Stimulated activated CD4-positive, alpha-beta T cell treated with anti-CD3 and anti-CD28 coated beads, Interleukin-1b, Interleukin-23, amount 100 ng/mL, for 4 hours (primary cell): ENCODE results near the gene TNNI3K.
A peak's percentile ranks its signal among the peaks of the same experiment; 100 is the strongest.

Experiments
- DNase-seq, 2 donors: peaks; one replicate each; pipeline ENCODE4 v3.0.0-alpha.2; 2020; ENCODE audit warnings: low read depth in 2 of 2

Gene TNNI3K

DNA sequence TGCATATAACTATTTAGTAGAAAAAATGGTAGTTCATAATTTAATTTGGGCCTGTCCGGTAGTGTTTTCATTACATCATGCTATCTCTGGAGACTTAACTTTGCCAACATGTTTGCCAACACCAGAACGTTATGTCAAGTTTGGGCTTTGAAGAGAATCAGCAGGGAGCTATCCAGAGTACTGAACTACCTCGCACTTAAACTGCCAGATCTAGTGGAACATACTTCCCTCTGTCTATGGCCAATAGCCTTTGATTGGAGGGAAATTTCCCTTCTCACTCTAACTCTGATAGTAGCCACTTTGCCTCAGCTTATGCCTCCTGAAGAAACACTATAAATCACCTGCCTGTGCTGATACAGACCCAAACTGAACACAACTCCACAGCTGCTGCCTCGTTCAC, 267.2 kb downstream of the TNNI3K start:
- DNase-seq: no peak

DNA sequence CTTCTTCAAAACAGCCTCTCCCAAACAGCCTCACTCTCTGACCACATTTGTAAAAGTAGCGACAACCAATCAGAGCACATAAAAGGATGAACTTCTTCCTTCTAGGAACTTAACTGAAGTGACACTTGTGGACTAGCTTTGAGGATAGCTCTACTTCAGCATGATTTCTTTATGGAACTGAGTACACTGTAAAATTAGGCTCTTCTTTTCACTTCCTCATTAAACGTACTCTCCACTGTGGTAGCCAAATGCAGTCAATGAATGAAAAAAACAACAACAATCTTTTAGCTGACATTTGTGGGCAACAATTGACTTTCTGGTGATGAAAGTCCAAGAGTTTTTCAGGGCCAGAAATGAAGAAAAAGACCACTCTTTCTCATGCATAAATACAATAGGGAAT, 267.7 kb downstream of the TNNI3K start:
- DNase-seq: no peak

DNA sequence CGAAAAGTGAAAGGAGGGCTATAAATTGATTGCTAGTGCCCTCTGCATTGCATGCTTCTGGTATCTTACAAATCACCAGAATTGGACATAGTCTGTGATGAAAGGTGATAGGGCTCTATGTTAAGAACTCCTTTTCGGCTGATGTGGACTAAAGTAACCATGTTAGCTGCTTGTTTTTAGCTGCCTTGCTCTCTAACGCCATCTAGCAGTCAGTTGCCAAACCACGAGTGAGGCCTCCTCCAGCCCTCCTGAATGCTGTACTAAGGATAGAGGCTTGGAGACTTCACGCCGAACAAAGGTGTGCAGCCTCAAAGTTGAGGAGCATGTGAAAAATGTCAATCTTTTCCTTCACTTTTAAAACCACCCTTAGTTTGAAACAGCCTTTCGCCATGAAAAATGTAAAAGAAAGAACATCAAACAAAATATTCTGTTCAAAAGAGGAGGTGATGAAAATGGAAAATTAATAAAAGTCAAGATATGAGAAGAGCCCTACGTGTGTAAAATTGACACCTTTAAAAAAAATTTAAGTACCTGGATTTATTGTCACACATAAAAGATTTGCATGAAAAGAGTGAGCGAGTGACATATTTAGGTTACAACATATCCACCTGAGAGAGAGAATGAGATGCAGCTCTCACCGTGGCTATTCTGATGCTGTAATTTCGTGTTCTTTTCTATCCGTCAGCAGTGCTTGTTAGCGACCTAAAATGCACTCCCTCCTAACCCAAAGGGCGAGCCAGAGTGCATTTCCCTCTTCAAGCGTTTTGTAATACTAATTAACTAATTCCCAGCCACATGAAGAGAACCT, 269.1 kb downstream of the TNNI3K start:
- DNase-seq: peak in 1 of 2 donors; percentile 0

DNA sequence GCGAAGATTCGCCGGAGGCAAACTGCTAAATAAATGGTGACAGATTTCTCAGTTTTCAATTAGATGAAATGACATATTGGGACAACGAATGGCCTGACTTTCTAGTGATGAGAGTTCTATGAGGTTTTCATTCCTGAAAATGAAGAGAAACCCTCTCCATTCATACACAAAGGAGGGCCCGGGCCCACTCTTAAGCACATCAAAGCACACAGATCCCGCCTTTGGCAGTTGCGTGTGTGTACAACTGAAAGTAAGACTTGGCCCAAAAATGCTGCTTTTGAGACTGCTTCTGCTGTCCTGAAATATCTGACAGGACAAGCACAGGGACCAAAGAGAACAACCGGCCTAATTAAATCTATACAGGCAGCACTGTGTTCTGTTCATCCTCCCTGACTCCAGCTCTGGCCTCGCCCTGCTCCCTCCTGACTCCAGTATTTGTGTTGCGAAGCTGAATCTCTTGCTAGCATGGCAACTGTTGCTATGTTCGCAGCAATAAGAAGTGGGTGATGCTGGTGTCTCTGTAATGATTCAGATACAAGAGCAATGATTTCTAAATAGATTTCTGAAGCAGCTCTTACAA, 269.8 kb downstream of the TNNI3K start:
- no peak for DNase-seq

DNA sequence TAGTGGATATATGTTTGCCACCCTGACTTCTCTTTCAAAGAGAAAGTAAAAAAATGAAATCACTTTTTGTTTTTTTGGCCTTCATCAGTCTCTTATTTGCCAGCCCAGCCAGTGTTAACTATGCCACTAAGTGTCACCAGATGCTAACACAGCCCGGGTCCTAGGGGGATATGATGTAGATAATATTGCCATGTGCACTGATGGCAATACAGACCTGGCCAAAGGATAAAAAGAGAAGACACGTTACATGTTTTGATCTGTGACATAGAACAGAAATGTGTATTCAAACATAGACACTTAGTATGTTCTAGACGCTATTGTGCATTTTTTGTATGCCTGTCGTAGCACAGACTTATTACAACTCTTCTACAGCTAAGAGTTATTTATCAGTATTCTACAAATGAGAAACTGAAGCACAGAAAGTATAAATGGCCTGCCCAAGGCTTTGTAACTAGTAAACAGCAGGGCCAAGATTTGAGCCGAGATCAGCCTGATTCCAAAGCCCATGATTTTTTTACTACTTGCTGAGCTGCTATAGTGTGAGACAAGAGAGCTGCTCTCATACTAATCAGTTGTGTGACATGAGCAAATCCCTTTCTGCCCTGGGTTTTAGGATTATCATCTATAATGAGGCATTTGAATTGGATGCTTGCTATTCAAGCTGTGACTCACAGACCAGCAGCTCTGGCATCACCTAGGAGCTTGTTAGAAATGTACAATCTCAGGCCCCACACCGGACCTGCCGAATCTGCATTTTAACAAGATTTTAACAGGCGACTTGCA, 270.9 kb downstream of the TNNI3K start:
- DNase-seq: no peak

DNA sequence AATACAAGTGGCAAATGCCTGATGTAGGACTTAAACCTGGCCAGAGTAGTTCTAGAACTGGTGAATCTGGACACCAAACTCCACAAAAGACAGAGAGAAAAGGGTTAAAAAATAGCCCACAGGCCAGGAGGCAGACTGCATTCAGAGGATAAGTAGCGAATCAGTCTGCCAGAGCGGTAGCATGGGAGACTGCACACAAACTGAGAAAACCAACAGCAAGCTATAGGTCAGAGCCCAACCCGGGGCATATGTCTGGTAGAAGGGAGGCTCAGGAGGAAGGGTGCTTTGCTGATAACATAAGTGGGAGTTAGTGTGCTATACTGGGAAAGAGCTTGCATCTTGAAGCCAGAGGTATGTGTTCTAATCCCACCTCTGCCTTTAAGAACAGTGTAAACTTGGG, 273.3 kb downstream of the TNNI3K start:
- no peak for DNase-seq

DNA sequence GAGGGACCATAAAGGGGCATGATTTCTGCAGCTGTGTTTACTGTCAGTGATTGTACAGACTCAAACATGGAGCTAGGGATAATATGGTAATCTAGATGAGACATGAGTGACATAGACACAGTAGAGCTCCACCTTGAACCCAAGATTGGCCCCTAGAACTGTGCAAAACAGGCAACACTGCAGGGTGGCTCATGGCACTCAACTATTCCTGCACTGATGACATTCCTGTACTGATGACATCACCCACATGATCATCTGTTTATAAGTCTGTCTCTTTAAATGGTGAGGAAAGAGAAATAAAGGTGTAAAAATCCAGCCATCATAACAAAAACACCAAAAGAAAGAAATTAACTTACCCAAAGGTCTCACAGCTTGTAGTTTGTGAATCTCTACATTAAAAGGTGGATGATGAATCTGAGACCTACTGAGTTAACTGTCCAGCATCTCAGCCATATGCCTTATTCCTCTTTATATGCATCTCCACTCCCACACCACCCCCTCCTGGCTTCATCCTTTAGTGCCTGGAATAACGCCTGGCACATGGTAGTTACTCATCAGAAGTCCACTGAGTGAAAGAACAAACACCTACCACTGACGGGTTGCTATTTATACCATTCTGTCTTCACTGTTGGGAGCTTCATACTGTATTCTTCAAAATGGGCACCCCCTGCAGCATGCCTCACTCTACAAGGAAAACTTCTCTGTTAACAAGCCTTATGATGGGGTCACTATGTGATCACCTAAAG, 277.2 kb downstream of the TNNI3K start, which contains the start of gene LRRC53:
Gene LRRC53, minus strand, starts transcription at position 442 of the 746 bp plus-strand sequence. CDS start 29,262 bp downstream, outside the sequence.
- no peak for DNase-seq

DNA sequence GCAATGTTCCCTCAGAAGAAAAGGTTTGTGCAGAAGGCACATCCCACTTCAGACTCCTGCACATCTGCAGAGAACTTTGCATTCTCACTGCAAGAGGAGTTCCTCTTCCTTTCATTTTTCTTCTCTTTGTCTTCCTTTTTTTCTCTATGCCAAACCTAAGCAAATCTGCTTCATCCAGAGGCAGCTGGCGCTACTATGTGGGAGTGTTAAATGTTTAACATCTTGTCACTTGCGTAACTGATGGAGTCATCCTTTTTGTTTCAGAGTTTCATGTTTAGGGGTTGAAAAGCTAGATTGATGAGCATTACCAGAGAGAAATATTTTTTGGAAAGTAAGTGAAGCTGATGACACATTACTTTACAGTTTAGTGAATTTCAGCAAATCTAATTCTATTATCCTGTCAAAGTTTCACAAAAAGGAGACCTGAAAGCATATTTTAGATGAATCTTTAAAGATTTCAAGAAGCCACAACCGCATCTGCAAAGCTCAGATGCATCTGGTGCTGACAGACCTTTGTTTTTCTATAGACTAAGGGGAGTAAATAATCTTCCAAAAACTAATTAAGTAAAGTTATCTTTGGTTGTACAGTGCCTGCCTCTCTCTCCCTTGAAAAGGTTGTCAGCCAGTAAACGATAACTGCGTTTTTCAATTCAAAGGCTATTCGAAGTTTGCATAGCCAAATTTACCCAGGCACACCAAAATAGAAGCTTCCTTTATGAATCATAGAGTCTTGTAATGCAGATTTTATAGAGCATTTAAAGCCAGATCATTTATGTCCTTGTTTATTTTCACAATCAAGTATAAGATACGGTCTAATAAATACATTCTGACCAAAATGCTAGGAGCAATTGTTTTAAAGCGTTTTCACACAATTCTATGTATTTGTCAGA, 278.5 kb downstream of the TNNI3K start:
- no peak for DNase-seq

DNA sequence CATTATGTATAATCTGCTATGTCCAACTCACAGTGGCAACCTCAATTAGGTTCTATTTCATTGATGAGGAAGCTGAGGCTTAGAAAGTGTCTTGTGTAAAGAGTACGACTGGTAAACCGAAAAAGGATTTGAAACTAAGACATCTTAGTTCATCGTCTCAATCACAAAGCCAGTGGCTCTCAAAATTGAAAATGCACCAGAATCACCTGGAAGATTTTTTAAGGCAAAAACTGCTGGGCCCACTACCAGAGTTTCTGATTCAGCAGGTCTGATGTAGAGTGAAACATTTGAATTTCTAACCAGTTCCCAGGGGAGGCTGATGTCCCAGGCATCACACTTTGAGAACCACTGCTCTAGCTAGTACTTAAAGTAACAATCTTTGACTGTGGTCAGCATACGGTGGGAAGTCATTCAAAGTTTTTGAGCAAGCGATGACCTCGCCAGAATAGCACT, 282.4 kb downstream of the TNNI3K start:
- no peak for DNase-seq

DNA sequence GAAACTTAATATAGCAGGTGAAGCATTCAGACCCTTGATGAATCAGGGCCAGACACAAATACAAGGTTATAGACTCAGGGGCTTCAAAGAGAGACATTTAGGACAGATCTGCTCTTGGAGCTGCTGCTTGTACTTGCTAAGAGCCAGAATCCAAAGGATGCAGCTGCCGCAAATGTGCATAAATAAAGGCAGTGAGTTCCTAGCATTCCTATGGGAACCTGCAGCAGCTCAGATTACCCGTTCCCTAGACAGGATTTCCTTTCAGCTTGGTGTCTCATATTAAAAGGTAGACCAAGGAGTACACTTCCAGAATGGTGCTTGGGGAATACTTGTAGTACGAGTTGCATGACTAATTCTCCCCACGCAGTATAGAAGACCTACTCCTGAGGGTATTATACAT, 287.0 kb downstream of the TNNI3K start:
- DNase-seq: no peak

DNA sequence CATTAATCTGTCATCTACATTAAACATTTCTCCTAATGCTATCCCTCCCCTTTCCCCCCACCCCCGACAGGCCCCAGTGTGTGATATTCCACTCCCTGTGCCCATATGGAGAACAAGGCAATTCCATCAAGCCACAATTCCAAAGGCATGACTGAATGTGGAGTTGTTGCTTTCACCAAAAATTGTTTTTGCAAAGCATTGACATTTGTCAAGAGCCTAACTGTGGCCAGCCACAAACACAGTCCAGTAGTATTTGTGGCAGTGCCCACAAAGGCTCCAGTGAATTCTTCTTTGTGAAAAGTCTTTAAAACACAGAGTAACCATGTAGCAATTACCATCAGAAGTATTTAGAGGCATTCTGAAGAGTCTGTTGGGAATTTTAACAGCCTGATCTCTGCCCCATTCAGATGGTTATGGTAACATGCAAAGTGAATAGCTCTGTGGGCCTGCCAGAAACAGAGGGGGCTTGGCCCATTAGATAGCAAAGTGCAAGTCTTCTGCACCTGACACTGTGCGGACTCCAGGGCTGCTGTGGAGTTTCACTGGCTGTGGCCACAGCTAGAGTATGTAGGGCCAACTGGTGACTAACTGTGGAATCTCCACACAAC, 288.8 kb downstream of the TNNI3K start:
- DNase-seq: no peak

DNA sequence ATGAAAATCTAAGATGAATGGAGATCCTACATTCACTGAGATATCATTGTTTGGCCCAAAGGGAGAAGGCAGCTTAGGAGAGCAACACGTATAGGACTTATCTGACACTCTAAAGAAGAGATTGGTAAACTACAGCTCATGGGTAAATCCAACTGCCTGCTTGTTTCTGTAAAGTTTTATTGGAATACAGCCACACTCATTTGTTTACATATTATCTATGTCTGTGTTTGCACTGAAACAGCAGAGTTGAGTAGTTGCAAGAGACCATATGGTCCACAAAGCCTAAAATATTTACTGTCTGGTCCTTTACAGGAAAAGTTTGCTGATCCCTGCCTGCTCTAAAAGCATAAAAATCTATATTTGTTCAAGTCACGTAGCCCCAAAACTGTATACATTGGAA, 291.5 kb downstream of the TNNI3K start:
- no peak for DNase-seq

DNA sequence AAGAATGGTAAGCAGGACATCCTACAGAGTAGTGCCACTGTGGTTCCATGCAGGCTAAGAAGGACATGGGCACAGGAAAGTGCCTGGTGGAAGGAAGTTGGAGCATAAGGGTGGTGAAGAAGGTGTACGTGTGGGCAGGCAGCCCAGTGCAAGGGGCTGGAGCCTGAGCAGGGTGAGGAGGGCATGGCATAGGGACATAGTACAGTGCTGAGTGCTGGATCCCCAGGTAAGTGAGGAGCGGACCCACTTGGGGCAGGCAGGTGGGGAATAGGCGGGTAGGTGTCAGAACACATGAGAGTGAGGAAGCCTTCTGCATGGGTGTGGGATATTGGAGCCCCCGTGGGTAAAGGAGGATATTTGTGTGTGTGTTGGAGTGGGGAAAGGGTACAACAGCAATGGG, 292.9 kb downstream of the TNNI3K start:
- no peak for DNase-seq

DNA sequence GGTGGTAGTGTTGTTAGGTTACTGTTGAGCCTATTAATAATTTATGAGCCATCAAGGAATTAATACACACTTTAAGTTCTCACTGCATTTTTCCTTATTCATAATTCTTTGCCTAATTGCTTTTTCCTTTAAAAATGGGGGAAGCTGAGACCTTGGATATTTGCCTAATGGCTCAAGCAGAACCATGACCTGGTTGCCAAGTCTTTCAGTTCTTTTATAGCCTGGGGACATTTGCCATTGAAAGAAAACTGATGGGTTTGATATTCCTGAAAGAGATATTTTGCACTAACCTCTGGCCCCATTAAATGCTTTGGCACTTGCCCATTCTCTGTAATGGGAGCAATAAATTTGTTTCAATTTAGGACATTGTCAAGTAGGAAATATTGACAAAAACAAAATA, 295.7 kb downstream of the TNNI3K start:
- DNase-seq: no peak

DNA sequence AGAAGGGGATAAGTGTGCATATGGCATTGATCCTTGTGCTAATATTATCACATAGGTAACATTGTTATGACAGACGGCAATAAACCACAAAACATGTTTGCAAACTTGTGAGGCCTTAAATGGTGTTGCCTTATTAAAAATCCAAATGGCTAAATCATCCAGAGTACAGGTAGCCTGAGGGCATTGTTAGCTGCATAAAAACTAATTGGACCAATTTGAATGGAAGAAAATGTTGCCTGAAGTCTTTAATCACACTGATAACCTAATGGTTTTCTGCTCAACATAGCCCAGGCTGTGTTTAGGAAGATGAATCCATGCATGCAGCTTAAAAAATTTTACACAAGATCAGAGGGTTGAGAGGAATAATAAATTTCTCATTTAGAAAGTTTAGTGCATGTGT, 296.6 kb downstream of the TNNI3K start:
- DNase-seq: no peak

DNA sequence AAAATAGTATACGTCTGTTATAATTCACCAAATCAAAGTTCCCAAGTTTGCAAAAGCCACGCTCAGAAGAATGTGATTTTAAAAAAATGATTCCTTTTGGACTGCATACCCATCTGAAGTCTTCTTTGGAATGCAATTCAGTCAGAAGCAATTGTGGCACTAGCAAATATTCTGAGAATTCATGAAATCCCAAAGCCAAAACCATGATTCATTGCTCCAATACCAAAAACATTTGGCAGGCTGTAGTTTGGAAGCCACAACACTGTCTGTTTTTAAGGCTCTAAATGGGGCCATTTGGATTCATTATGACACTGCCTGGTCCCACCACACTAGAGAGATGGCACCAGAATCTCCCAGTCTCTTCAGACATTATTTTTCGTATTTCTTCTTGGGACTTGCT, 299.1 kb downstream of the TNNI3K start:
- DNase-seq: no peak

DNA sequence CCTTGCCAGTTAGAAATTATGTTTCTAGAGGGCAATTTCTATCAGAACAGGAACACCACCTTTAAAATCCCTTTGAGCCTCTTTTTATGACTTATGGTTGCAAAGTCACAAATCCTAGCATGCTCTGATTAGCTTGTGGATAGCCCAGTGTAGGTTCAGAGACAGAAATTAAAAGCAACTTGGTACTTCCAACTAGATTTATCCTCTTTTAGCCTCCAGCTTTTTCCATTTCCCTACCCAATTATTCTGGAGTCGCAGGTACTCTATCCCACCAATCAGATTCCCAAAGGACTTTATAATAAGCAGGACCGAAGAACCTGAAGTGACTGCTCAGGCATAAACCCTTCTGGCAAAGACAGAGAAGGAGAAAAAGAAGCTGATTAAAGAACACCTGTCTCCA, 310.6 kb downstream of the TNNI3K start:
- DNase-seq: no peak

DNA sequence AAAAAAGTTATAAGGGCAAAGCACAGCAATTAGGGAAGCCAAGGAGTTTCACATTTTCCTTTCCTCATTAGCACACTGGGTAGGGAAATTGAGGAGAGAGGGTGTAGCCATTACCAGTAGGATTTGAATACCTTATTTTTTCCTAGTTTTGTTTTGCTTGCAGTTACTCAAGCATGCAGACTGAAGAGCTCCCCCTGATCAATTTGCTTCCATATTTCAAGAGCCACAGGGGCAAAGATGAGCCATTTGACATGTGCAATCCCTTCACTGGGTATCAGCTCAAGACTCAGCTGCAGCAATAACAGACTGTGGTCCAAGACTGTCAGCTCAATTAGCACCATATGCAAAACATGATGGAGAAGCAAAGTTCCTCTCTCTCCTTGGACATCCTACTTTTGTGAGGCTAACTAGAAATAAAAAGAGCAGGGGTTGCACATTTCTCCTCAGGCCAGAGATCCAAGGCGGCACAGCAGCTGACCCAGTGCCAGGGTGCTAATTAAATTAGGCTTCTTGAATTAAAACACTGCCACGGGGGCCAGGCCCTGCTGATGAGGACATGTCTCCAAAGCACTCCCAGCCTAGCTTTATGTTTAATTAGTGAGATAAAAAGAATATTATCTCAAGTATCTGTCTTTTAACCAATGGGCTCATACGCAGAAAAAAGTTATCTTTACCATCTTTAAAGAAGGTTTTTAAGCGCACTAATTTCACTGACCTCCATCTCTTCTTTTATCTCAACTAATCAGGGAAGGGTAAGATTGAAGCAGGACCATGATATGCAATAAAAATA, 314.0 kb downstream of the TNNI3K start:
- no peak for DNase-seq

DNA sequence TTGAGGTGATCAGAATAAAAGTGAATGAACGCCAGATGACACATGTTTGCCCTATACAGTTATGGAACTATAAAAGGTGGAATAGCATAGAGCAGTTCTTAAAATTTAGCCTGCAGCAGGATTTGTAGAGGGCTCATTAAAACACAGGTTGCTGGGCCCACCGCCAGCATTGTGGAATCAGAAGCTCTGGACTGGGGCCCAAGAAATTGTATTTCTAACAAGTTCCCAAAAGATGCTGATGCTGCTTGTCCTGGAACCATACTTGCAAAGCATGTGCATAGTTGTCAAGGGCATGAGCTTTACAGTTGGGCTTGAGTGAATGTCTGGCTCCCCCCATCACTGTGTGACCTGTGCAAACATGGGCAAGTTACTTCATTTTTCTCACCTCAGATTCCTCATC, 314.7 kb downstream of the TNNI3K start:
- DNase-seq: no peak
